Muscle layer of duodenum (tissue), 2 donors: ENCODE measurements around the gene SKI.
A peak's percentile ranks its signal among the peaks of the same experiment; 100 is the strongest.

Experiments
- H3K27ac ChIP-seq: one replicate; pipeline ENCODE4 v1.7.0; 2013; ENCODE audit warnings: mild to moderate bottlenecking, low read length
- H3K27me3 ChIP-seq: one replicate; pipeline ENCODE4 v1.7.0; 2013; ENCODE audit warnings: low read depth, mild to moderate bottlenecking, control low read depth, low read length
- H3K36me3 ChIP-seq, 2 donors: one replicate each; pipeline ENCODE4 v1.7.0; 2013; ENCODE audit warnings: low read length in 2 of 2, control low read depth in 1 of 2, mild to moderate bottlenecking in 1 of 2; ENCODE audit not compliant: insufficient read depth in 2 of 2, control insufficient read depth in 1 of 2
- H3K4me1 ChIP-seq, 2 donors: one replicate each; pipeline ENCODE4 v1.7.0; 2013; ENCODE audit warnings: low read length in 2 of 2, mild to moderate bottlenecking in 2 of 2, control low read depth in 1 of 2, moderate library complexity in 1 of 2; ENCODE audit not compliant: insufficient read depth in 2 of 2, control insufficient read depth in 1 of 2
- H3K4me3 ChIP-seq, 2 donors: one replicate each; pipeline ENCODE4 v1.7.0; 2013; ENCODE audit warnings: low read length in 2 of 2, low read depth in 1 of 2, mild to moderate bottlenecking in 1 of 2
- H3K9me3 ChIP-seq, 2 donors: one replicate each; pipeline ENCODE4 v1.7.0; 2013; ENCODE audit warnings: low read length in 2 of 2, control low read depth in 1 of 2, mild to moderate bottlenecking in 1 of 2; ENCODE audit not compliant: control insufficient read depth in 1 of 2
- donor health status: healthy.

The SKI gene

GRCh38 chr1:2233468-2233867 is 5.3 kb downstream of the SKI start:
- Histone ChIP-seq H3K36me3 (no peaks in the 10 kb centered on the region), H3K4me1 (peaks cover 27 to 75% of the 10 kb centered on the region in 2 donors), H3K4me3 (peak overlapping the region; percentile 50 to 90), H3K9me3 (no peaks in the 10 kb centered on the region), H3K27ac (no peak overlapping the region), H3K27me3 (no peaks in the 10 kb centered on the region)

DNA sequence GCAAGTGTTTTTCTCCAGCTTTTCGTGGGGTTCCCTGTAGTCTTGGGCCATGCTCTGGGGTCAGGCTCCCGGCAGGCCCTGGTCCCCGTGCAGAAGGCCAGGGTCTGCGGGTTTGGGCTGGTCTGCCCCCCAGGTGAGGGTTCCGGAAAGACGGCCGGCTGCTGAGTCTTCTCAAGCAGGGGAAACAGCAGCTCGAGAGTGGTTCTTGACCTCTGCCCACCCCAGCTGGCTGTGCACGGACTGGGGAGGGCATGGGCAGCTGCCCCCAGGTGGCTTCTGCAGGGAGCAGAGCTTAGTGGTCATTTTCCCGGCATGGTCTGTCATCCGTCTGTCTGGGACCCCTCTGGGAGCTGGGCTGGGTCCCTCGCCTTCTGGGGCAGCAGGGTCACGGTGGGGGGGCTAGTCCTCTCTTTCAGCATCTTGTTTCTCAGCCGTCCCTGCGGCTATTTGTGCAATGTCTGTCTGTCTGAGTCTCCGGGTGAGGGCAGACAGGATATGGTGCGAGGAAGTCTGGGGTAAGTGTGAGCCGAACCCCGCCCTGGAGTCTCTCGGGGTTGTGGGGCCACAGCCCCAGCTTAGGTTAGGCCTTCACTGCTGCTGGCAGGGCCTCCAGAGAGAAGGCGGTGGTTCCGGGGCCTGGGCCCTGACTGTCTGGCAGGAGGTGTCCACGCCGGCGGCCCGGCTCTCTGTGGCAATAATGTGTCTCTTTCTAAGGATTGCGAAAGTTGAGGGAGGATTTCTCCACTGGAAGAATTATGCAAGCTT is 6.1 kb downstream of the SKI start:
- H3K36me3 ChIP-seq: no peaks in the 10 kb centered on the region

DNA sequence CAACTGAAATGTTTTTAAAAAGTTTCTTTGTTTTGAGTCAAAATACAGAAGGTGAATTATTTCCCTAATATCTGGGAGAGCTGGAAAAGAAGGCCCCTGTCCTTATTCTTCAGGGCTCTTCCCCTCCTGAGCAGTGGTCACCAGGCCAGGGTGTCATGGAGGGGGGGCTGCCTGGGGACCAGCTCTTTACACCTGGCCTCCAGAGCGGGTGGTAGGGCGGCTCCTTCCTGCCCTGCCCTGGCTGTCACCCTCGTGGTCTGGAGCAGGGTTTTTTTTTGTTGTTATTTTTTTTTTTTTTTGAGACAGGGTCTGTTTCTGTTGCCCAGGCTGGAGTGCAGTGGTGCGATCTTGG is 6.6 kb downstream of the SKI start:
- Histone ChIP-seq H3K4me3 (peak overlapping the region; percentile 50 to 90), H3K9me3 (no peaks in the 10 kb centered on the region), H3K4me1 (peaks cover 33 to 88% of the 10 kb centered on the region in 2 donors), H3K36me3 (no peaks in the 10 kb centered on the region), H3K27ac (peak overlapping the region; percentile 56), H3K27me3 (no peaks in the 10 kb centered on the region)

More for the DNA sequence above, 6.1 kb downstream of the SKI start:
- Histone ChIP-seq H3K9me3 (no peaks in the 10 kb centered on the region), H3K27ac (peak overlapping the region; percentile 56), H3K27me3 (no peaks in the 10 kb centered on the region), H3K4me1 (peaks cover 27 to 82% of the 10 kb centered on the region in 2 donors), H3K4me3 (peak overlapping the region; percentile 50 to 90)

DNA sequence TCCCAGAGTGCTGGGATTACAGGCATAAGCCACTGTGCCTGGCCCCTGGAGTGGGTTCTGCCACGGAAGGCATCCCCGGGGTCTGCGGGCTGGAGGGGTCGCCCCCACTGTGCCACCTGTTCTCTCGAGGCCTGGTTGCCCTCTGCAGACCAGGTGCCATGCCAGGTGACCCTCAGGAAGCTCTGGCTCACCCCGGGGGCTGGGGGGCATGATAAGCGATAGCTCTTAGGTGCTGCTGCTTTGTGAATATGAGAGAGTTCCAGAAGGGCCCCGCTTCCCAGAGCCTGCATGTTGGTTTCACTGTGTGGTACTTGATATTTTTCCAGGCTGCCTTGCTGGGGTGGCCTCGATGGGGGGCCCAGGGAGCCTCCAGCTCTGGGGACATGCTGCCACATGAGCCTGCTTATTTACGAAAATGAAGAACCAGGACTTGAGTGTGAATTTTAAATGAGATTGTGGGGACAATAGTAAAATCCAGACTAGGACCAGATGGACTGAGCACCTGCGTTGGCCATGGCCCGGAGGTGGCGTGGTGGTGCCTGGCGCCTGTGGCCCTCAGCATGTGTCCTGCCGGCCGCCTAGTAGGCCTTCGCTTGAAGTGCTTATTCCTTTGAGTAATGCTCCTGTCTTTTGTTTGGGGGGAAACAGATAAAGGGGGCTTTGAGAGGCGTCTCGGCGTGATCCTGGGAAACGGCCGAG is 7.3 kb downstream of the SKI start:
- Histone ChIP-seq H3K36me3 (no peaks in the 10 kb centered on the region), H3K4me1 (peaks cover 40 to 91% of the 10 kb centered on the region in 2 donors), H3K4me3 (peak overlapping the region in 1 of 2 donors; percentile 90), H3K9me3 (no peaks in the 10 kb centered on the region), H3K27me3 (no peaks in the 10 kb centered on the region), H3K27ac (no peak overlapping the region)

DNA sequence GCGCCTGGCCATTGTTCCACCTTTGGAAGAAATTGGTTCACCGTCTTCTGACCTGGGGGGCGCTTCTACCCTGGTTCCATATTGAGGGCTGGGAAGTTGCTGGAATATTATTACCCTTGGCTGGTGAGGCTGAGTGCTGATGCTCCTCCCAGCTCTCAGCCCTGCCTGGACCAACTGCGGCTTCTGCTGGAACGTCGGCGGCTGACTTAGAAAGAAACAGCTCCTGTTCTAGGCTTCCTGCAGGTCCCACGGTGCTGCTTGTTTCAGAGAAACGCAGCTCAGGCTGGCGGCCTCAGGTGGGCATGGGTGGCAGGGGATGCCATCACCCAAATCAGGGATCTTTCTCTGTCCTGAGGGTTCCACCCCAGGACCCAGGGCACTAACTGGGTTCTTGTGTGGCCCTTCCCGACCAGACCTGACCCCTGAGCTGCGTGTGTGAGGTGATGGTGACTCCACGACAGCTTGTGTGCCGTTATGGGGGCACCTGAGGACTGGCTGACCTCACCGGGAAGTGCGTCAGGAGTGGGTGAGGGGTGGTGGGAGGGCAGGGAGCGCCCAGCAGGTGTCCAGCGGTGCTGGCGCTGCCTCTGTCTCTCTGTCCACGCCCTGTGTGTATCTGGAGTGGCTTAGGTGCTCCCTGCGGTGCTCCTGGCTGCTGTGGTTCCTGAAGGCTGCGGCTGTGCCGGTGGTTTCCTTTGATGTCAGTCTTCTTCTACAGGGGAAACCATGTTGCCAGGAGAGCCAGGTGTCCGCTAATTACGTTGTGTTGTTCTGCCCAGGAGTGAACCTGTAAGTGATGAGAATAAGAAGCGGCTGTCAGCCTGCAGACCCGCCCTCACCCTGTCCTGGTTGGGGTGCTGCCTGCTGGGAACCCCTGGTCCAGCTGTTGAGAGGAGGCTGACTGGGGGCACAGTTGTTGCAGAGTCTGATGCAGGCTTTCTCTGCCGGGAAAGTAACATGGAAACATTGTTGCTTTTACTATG is 8.9 kb downstream of the SKI start:
- H3K36me3 ChIP-seq: peaks cover 0 to 3% of the 10 kb centered on the region in 2 donors
- no peaks in the 10 kb centered on the region for H3K27me3 ChIP-seq
- H3K9me3 ChIP-seq: no peaks in the 10 kb centered on the region
- peak overlapping the region; percentile 14 for H3K27ac ChIP-seq
- H3K4me1 ChIP-seq: peaks cover 41 to 96% of the 10 kb centered on the region in 2 donors
- no peak overlapping the region for H3K4me3 ChIP-seq

GRCh38 chr1:2237773-2238172 is 9.7 kb downstream of the SKI start:
- Histone ChIP-seq H3K36me3 (peaks cover 0 to 3% of the 10 kb centered on the region in 2 donors), H3K9me3 (no peaks in the 10 kb centered on the region), H3K4me1 (peaks cover 38 to 95% of the 10 kb centered on the region in 2 donors), H3K4me3 (no peak overlapping the region), H3K27ac (peak overlapping the region; percentile 14), H3K27me3 (no peaks in the 10 kb centered on the region)

- Histone ChIP-seq H3K9me3 (no peaks in the 10 kb centered on the region), H3K27ac (no peak overlapping the region)
These were observed 10.4 kb downstream of the SKI start for GRCh38 chr1:2238361-2239012.

DNA sequence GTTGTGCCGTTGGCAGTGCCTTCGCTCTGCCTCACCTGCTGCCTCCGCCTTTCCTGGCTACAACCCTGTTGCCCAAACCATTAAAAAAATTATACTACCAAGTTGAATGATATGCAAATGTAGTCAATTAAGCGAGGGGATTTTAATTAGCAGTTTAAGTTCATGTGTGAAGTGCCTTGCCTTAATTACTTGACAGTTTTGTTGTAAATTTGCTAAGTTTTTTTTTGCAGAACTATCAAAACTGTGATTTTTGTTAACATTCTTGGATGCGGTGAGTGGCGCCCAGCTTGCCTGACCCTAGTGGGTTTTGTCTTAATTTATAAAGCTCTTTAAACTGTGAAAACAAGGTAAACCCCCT is 10.9 kb downstream of the SKI start:
- Histone ChIP-seq H3K4me1 (peaks cover 31 to 91% of the 10 kb centered on the region in 2 donors), H3K4me3 (no peak overlapping the region), H3K27ac (no peak overlapping the region)

More at GRCh38 chr1:2238361-2239012, 10.4 kb downstream of the SKI start:
- Histone ChIP-seq H3K27me3 (no peaks in the 10 kb centered on the region), H3K4me1 (peaks cover 36 to 95% of the 10 kb centered on the region in 2 donors), H3K36me3 (peaks cover 3% of the 10 kb centered on the region in 2 donors), H3K4me3 (no peak overlapping the region)

GRCh38 chr1:2239384-2239985 is 11.4 kb downstream of the SKI start:
- H3K9me3 ChIP-seq: no peaks in the 10 kb centered on the region
- peaks cover 3 to 4% of the 10 kb centered on the region in 2 donors for H3K36me3 ChIP-seq
- H3K27ac ChIP-seq: peak overlapping the region; percentile 14
- H3K4me3 ChIP-seq: peak overlapping the region in 1 of 2 donors; percentile 26
- H3K27me3 ChIP-seq: no peaks in the 10 kb centered on the region
- H3K4me1 ChIP-seq: peaks cover 28 to 86% of the 10 kb centered on the region in 2 donors

More for the DNA sequence above, 10.9 kb downstream of the SKI start:
- Histone ChIP-seq H3K9me3 (no peaks in the 10 kb centered on the region), H3K27me3 (no peaks in the 10 kb centered on the region), H3K36me3 (peaks cover 3 to 4% of the 10 kb centered on the region in 2 donors)
